Ectodermal cell (in vitro differentiated cells): ENCODE measurements around the gene RGS17.
"Not testable (repeated sequence)": the region's sequence is repeated elsewhere in the genome, so short reads cannot be mapped to it uniquely, and the experiment has no call there.

Experiments
- H3K27ac ChIP-seq: 2 replicates; pipeline ENCODE4 v1.7.0; 2013; ENCODE audit warnings: mild to moderate bottlenecking, low read depth, low read length; ENCODE audit not compliant: insufficient read depth, poor library complexity, severe bottlenecking
- H3K27me3 ChIP-seq: 2 replicates; pipeline ENCODE4 v1.7.0; 2013; ENCODE audit warnings: mild to moderate bottlenecking, low read length; ENCODE audit not compliant: insufficient read depth, control insufficient read depth, poor library complexity, severe bottlenecking
- H3K36me3 ChIP-seq: one replicate; pipeline ENCODE4 v1.7.0; 2013; ENCODE audit warnings: low read length; ENCODE audit not compliant: control insufficient read depth, insufficient read depth
- H3K4me1 ChIP-seq: one replicate; pipeline ENCODE4 v1.7.0; 2013; ENCODE audit warnings: low read length; ENCODE audit not compliant: control insufficient read depth, insufficient read depth
- H3K4me3 ChIP-seq: 2 replicates; pipeline ENCODE4 v1.7.0; 2013; ENCODE audit warnings: low read depth, low read length, control low read depth; ENCODE audit not compliant: insufficient read depth
- H3K9me3 ChIP-seq: 2 replicates; pipeline ENCODE4 v1.7.0; 2013; ENCODE audit warnings: mild to moderate bottlenecking, low read length, moderate library complexity; ENCODE audit not compliant: control insufficient read depth
- WGBS, 2 experiments: methylation state at CpG; one replicate each; pipeline ENCODE4 v1.1.7; 2013; ENCODE audit warnings: missing lambda C conversion rate in 2 of 2; 5-methylcytosine and 5-hydroxymethylcytosine counted together

The RGS17 gene

GRCh38 chr6:152966168-152966894, 164.8 kb downstream of the RGS17 start:
- not testable (repeated sequence) for H3K4me3 ChIP-seq
- WGBS, 2 experiments, result 88 to 90% methylated on average over 14 to 15 of the region's 15 CpGs

DNA sequence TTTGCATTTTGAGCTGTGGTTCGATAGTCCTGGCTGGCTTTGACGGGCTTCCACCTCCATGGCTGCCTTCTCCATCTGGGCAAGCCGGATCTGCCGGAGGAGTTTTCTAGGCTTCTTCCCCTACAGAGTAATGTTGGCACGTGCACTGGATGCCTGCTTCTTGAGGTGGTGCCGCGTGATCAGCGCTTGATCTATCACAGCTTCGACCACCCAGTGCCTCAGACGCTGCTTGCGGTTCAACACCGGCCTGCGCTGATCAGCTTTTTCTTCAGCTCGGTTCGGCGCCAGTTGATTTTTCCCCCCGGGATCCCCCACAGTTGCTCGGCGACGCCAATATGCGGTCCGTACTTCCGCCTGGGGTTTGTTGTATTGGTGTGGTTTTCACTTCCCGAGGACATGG, 171.7 kb downstream of the RGS17 start:
- H3K4me1 ChIP-seq, result no peaks in the 10 kb centered on the region
- H3K4me3 ChIP-seq, result no peak overlapping the region
- no peaks in the 10 kb centered on the region for H3K36me3 ChIP-seq
- H3K27me3 ChIP-seq, result no peaks in the 10 kb centered on the region
- WGBS, 2 experiments, result 96 to 97% methylated on average over 24 of the region's 24 CpGs
- H3K9me3 ChIP-seq, result no peaks in the 10 kb centered on the region
- H3K27ac ChIP-seq, result no peak overlapping the region

More at GRCh38 chr6:152966168-152966894, 164.8 kb downstream of the RGS17 start:
- H3K9me3 ChIP-seq, H3K27ac ChIP-seq, H3K4me1 ChIP-seq, H3K27me3 ChIP-seq: not testable (repeated sequence)
- peaks cover 14% of the 10 kb centered on the region for H3K36me3 ChIP-seq

DNA sequence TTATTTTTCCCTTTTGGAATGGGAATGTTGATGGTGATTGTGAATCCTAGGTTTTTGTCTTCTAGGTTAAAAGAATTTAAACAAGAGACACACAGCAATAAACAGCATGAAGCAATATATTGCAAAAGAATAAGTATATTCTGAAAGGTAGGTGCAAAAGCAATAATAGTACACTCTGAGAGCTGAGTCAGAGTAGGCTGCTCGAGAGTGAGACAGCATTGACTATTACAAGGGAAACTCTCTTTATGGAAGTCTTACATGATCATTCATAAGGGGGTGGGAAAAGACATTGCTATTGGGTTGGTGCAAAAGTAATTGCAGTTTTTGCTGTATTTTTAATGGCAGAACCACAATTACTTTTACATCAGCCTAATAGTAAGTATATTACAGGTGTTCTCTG, 173.3 kb downstream of the RGS17 start:
- no peak overlapping the region for H3K4me3 ChIP-seq
- no peaks in the 10 kb centered on the region for H3K9me3 ChIP-seq
- H3K36me3 ChIP-seq, result no peaks in the 10 kb centered on the region
- no peaks in the 10 kb centered on the region for H3K4me1 ChIP-seq
- WGBS, 2 experiments, result 88 to 94% methylated on average over 1 of the region's 1 CpG
- no peaks in the 10 kb centered on the region for H3K27me3 ChIP-seq
- no peak overlapping the region for H3K27ac ChIP-seq
